ENCODE results near the gene FGF18.
"Not testable (repeated sequence)": the region's sequence is repeated elsewhere in the genome, so short reads cannot be mapped to it uniquely, and the experiment has no call there.

Gene FGF18

DNA sequence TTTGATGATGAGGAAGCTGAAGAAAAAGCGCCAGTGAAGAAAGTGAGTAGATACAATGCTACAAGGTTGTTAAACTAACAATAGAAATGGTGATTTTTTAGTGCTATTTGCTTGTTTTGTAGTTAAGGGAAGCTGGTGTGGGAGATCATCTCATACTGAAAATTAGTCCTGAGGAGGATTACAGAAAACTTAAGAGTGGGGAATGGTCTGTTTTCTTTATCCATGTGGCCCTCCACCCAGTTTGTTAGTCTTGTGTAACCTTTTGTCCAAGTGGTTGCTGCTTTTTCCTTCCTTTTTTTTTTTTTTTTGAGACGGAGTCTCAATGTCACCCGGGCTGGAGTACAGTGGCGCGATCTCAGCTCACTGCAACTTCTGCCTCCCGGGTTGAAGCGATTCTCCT is 19.3 kb upstream of the FGF18 start:
- Histone ChIP-seq H3K4me3 (ENCODE audit: extremely low read depth, insufficient read depth, low read length, poor library complexity, severe bottlenecking) (no peak overlapping the region), H3K36me3 (ENCODE audit: control insufficient read depth, insufficient read depth, low read length) (peaks cover 73% of the 10 kb centered on the region), H3K4me1 (ENCODE audit: control insufficient read depth, insufficient read depth, low read length, poor library complexity, severe bottlenecking) (peaks cover 7% of the 10 kb centered on the region), H3K9me3 (ENCODE audit: control insufficient read depth, low read length) (peaks cover 10% of the 10 kb centered on the region), H3K27ac (ENCODE audit: low read depth, low read length, severe bottlenecking) (no peak overlapping the region)
- 90 to 99% methylated on average over 2 to 6 of the region's 7 CpGs for WGBS, 2 experiments (ENCODE audit: insufficient coverage in 2 of 2)

GRCh38 chr5:171401167-171401947 is 18.1 kb upstream of the FGF18 start:
- WGBS, 2 experiments (ENCODE audit: insufficient coverage in 2 of 2) = 93 to 94% methylated on average over 8 to 10 of the region's 13 CpGs
- peaks cover 73% of the 10 kb centered on the region for H3K36me3 ChIP-seq (ENCODE audit: control insufficient read depth, insufficient read depth, low read length)
- no peak overlapping the region for H3K27ac ChIP-seq (ENCODE audit: low read depth, low read length, severe bottlenecking)
- H3K9me3 ChIP-seq (ENCODE audit: control insufficient read depth, low read length) = peaks cover 10% of the 10 kb centered on the region
- H3K4me1 ChIP-seq (ENCODE audit: control insufficient read depth, insufficient read depth, low read length, poor library complexity, severe bottlenecking) = peaks cover 3% of the 10 kb centered on the region
- H3K4me3 ChIP-seq (ENCODE audit: extremely low read depth, insufficient read depth, low read length, poor library complexity, severe bottlenecking) = no peak overlapping the region

DNA sequence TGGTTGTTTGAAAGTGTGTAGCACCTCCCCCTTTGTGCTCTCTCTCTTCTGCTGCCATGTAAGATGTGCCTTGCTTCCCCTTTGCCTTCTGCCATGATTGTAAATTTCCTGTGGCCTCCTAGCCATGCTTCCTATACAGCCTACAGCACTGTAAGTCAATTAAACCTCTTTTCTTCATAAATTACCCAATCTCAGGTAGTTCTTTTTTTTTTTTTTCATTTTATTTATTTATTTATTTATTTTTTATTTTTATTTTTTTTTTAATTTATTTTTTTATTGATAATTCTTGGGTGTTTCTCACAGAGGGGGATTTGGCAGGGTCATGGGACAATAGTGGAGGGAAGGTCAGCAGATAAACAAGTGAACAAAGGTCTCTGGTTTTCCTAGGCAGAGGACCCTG is 16.7 kb upstream of the FGF18 start:
- H3K27ac ChIP-seq (ENCODE audit: low read depth, low read length, severe bottlenecking); H3K4me1 ChIP-seq (ENCODE audit: control insufficient read depth, insufficient read depth, low read length, poor library complexity, severe bottlenecking); H3K9me3 ChIP-seq (ENCODE audit: control insufficient read depth, low read length); H3K4me3 ChIP-seq (ENCODE audit: extremely low read depth, insufficient read depth, low read length, poor library complexity, severe bottlenecking): not testable (repeated sequence)
- H3K36me3 ChIP-seq (ENCODE audit: control insufficient read depth, insufficient read depth, low read length) = peaks cover 70% of the 10 kb centered on the region

DNA sequence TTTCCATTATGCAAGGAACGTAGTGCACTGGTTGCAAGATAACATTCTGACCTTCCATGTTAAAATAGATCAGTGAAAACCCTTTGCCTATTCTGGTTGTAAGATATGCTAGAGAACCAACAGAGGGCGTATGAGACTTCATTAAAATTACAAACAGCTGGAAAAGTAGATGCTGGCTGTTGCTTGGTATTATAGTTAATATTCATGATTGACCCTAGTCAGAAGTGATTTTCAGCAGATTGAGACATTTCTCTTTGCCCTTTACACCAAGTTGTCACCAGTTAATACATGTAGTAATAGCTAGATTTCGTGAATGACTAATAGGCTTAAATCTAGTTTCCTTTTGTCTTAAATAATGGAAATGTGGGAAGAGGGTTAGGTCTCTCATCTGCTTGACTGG is 13.8 kb upstream of the FGF18 start:
- 60 to 86% methylated on average over 1 of the region's 3 CpGs for WGBS, 2 experiments (ENCODE audit: insufficient coverage in 2 of 2)
- H3K36me3 ChIP-seq (ENCODE audit: control insufficient read depth, insufficient read depth, low read length) = peaks cover 70% of the 10 kb centered on the region

DNA sequence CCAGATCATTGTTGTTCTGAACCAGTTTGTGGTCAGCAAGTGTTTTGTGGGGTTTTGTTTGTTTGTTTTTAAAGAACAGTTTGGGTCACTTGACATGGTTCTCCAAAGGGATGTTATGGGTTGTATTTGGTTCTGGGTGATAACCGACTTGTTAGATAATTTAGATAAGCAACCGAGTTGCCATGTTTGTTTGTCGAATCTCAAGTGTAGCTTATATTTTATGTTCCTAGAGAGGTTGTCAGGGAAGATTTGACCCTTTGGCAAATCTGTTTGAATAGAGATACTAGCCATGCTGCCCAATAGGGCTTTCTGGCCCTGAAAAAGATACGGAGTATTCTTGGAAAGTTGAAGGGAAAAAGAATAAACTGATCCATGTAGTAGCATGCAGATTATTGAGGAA is 12.2 kb upstream of the FGF18 start:
- Histone ChIP-seq H3K4me1 (ENCODE audit: control insufficient read depth, insufficient read depth, low read length, poor library complexity, severe bottlenecking) (peaks cover 4% of the 10 kb centered on the region), H3K36me3 (ENCODE audit: control insufficient read depth, insufficient read depth, low read length) (peaks cover 72% of the 10 kb centered on the region), H3K27ac (ENCODE audit: low read depth, low read length, severe bottlenecking) (peak overlapping the region; percentile 3), H3K4me3 (ENCODE audit: extremely low read depth, insufficient read depth, low read length, poor library complexity, severe bottlenecking) (no peak overlapping the region), H3K9me3 (ENCODE audit: control insufficient read depth, low read length) (no peaks in the 10 kb centered on the region)
- 95% methylated on average over 3 to 4 of the region's 4 CpGs for WGBS, 2 experiments (ENCODE audit: insufficient coverage in 2 of 2)

More for the DNA sequence above, 13.8 kb upstream of the FGF18 start:
- H3K4me1 ChIP-seq (ENCODE audit: control insufficient read depth, insufficient read depth, low read length, poor library complexity, severe bottlenecking) = peaks cover 4% of the 10 kb centered on the region
- no peak overlapping the region for H3K4me3 ChIP-seq (ENCODE audit: extremely low read depth, insufficient read depth, low read length, poor library complexity, severe bottlenecking)
- no peak overlapping the region for H3K27ac ChIP-seq (ENCODE audit: low read depth, low read length, severe bottlenecking)
- peaks cover 10% of the 10 kb centered on the region for H3K9me3 ChIP-seq (ENCODE audit: control insufficient read depth, low read length)

- Histone ChIP-seq H3K4me1 (ENCODE audit: control insufficient read depth, insufficient read depth, low read length, poor library complexity, severe bottlenecking) (peaks cover 4% of the 10 kb centered on the region), H3K36me3 (ENCODE audit: control insufficient read depth, insufficient read depth, low read length) (peaks cover 91% of the 10 kb centered on the region), H3K4me3 (ENCODE audit: extremely low read depth, insufficient read depth, low read length, poor library complexity, severe bottlenecking) (no peak overlapping the region), H3K9me3 (ENCODE audit: control insufficient read depth, low read length) (no peaks in the 10 kb centered on the region), H3K27ac (ENCODE audit: low read depth, low read length, severe bottlenecking) (no peak overlapping the region)
- 91 to 100% methylated on average over 5 to 8 of the region's 8 CpGs for WGBS, 2 experiments (ENCODE audit: insufficient coverage in 2 of 2)
Observed at GRCh38 chr5:171409164-171410136, 10.0 kb upstream of the FGF18 start.

GRCh38 chr5:171410181-171410580 is 9.3 kb upstream of the FGF18 start:
- no peak overlapping the region for H3K27ac ChIP-seq (ENCODE audit: low read depth, low read length, severe bottlenecking)
- H3K4me3 ChIP-seq (ENCODE audit: extremely low read depth, insufficient read depth, low read length, poor library complexity, severe bottlenecking) = no peak overlapping the region
- H3K4me1 ChIP-seq (ENCODE audit: control insufficient read depth, insufficient read depth, low read length, poor library complexity, severe bottlenecking) = peaks cover 4% of the 10 kb centered on the region
- 50% methylated on average over 1 of the region's 1 CpG; no CpG with 5 or more reads in 1 of the 2 experiments for WGBS, 2 experiments (ENCODE audit: insufficient coverage in 2 of 2)
- H3K9me3 ChIP-seq (ENCODE audit: control insufficient read depth, low read length) = no peaks in the 10 kb centered on the region
- H3K36me3 ChIP-seq (ENCODE audit: control insufficient read depth, insufficient read depth, low read length) = peaks cover 87% of the 10 kb centered on the region

DNA sequence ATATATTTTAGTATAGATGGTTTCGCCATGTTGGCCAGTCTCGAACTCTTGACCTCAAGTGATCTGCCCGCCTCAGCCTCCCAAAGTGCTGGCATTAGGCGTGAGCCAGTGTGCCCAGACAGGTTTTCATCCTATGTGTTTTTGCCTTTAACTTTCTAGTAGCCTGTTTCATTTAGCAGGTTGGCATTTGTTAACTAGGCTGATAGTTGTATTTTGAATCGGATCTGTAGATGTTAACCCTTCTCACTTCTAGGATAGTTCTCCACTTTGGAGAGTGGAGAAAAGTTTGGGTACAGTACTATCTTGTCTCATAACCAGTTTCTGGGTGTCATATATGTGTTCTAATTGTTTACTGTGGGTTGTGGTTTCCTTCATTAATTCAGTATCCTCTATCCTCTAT is 7.3 kb upstream of the FGF18 start:
- H3K4me3 ChIP-seq (ENCODE audit: extremely low read depth, insufficient read depth, low read length, poor library complexity, severe bottlenecking) = no peak overlapping the region
- WGBS, 2 experiments (ENCODE audit: insufficient coverage in 2 of 2) = 89 to 97% methylated on average over 3 to 4 of the region's 5 CpGs
- peaks cover 4% of the 10 kb centered on the region for H3K4me1 ChIP-seq (ENCODE audit: control insufficient read depth, insufficient read depth, low read length, poor library complexity, severe bottlenecking)
- no peaks in the 10 kb centered on the region for H3K9me3 ChIP-seq (ENCODE audit: control insufficient read depth, low read length)
- peaks cover 70% of the 10 kb centered on the region for H3K36me3 ChIP-seq (ENCODE audit: control insufficient read depth, insufficient read depth, low read length)
- no peak overlapping the region for H3K27ac ChIP-seq (ENCODE audit: low read depth, low read length, severe bottlenecking)

GRCh38 chr5:171413153-171413910 is 6.1 kb upstream of the FGF18 start:
- H3K27ac ChIP-seq (ENCODE audit: low read depth, low read length, severe bottlenecking) = no peak overlapping the region
- WGBS, 2 experiments (ENCODE audit: insufficient coverage in 2 of 2) = 95 to 100% methylated on average over 2 of the region's 3 CpGs
- no peak overlapping the region for H3K4me3 ChIP-seq (ENCODE audit: extremely low read depth, insufficient read depth, low read length, poor library complexity, severe bottlenecking)
- H3K36me3 ChIP-seq (ENCODE audit: control insufficient read depth, insufficient read depth, low read length) = peaks cover 58% of the 10 kb centered on the region
- H3K9me3 ChIP-seq (ENCODE audit: control insufficient read depth, low read length) = no peaks in the 10 kb centered on the region
- H3K4me1 ChIP-seq (ENCODE audit: control insufficient read depth, insufficient read depth, low read length, poor library complexity, severe bottlenecking) = peaks cover 7% of the 10 kb centered on the region

GRCh38 chr5:171413993-171414392 is 5.5 kb upstream of the FGF18 start:
- WGBS, 2 experiments (ENCODE audit: insufficient coverage in 2 of 2) = 96 to 100% methylated on average over 3 to 4 of the region's 5 CpGs
- H3K4me1 ChIP-seq (ENCODE audit: control insufficient read depth, insufficient read depth, low read length, poor library complexity, severe bottlenecking); H3K9me3 ChIP-seq (ENCODE audit: control insufficient read depth, low read length); H3K4me3 ChIP-seq (ENCODE audit: extremely low read depth, insufficient read depth, low read length, poor library complexity, severe bottlenecking); H3K27ac ChIP-seq (ENCODE audit: low read depth, low read length, severe bottlenecking): not testable (repeated sequence)
- H3K36me3 ChIP-seq (ENCODE audit: control insufficient read depth, insufficient read depth, low read length) = peaks cover 52% of the 10 kb centered on the region
